ENCODE data around the gene CDCA4.

The CDCA4 gene

GRCh38 chr14:105006831-105007592 is 13.9 kb downstream of the CDCA4 start:
- no peak overlapping the region for H3K4me3 Mint-ChIP-seq
- H3K27ac Mint-ChIP-seq: no peak overlapping the region
- H3K9me3 Mint-ChIP-seq: no peaks in the 10 kb centered on the region
- peaks cover 4% of the 10 kb centered on the region for H3K4me1 Mint-ChIP-seq
- ATAC-seq (ENCODE audit: low read depth) (no peak), DNase-seq (ENCODE audit: low spot score in 2 of 2) (no peak)
- H3K36me3 Mint-ChIP-seq: no peaks in the 10 kb centered on the region
- H3K27me3 Mint-ChIP-seq: no peaks in the 10 kb centered on the region

GRCh38 chr14:105005929-105006830 is 14.7 kb downstream of the CDCA4 start:
- H3K4me3 Mint-ChIP-seq: no peak overlapping the region
- no peak for ATAC-seq (ENCODE audit: low read depth)
- no peaks in the 10 kb centered on the region for H3K4me1 Mint-ChIP-seq
- H3K27me3 Mint-ChIP-seq: no peaks in the 10 kb centered on the region
- no peak for DNase-seq (ENCODE audit: low spot score in 2 of 2)
- no peaks in the 10 kb centered on the region for H3K9me3 Mint-ChIP-seq
- no peaks in the 10 kb centered on the region for H3K36me3 Mint-ChIP-seq
- no peak overlapping the region for H3K27ac Mint-ChIP-seq

GRCh38 chr14:105005329-105005928 is 15.5 kb downstream of the CDCA4 start:
- DNase-seq (ENCODE audit: low spot score in 2 of 2): no peak
- no peaks in the 10 kb centered on the region for H3K4me1 Mint-ChIP-seq
- ATAC-seq (ENCODE audit: low read depth): no peak

GRCh38 chr14:104999361-104999760 is 21.5 kb downstream of the CDCA4 start:
- no peak for ATAC-seq (ENCODE audit: low read depth)
- DNase-seq (ENCODE audit: low spot score in 2 of 2): no peak

More at GRCh38 chr14:105005329-105005928, 15.5 kb downstream of the CDCA4 start:
- Mint-ChIP-seq H3K27ac (no peak overlapping the region), H3K36me3 (no peaks in the 10 kb centered on the region), H3K4me3 (no peak overlapping the region), H3K27me3 (no peaks in the 10 kb centered on the region), H3K9me3 (no peaks in the 10 kb centered on the region)

GRCh38 chr14:104998801-104999200 is 22.1 kb downstream of the CDCA4 start:
- no peaks in the 10 kb centered on the region for H3K27me3 Mint-ChIP-seq
- ATAC-seq (ENCODE audit: low read depth): no peak
- no peak overlapping the region for H3K4me3 Mint-ChIP-seq
- H3K9me3 Mint-ChIP-seq: no peaks in the 10 kb centered on the region
- DNase-seq (ENCODE audit: low spot score in 2 of 2): no peak
- no peaks in the 10 kb centered on the region for H3K36me3 Mint-ChIP-seq
- no peak overlapping the region for H3K27ac Mint-ChIP-seq
- H3K4me1 Mint-ChIP-seq: no peaks in the 10 kb centered on the region

More at GRCh38 chr14:104999361-104999760, 21.5 kb downstream of the CDCA4 start:
- Mint-ChIP-seq H3K4me1 (no peaks in the 10 kb centered on the region), H3K36me3 (no peaks in the 10 kb centered on the region), H3K4me3 (no peak overlapping the region), H3K9me3 (no peaks in the 10 kb centered on the region), H3K27ac (no peak overlapping the region), H3K27me3 (no peaks in the 10 kb centered on the region)

GRCh38 chr14:104996483-104996882 is 24.4 kb downstream of the CDCA4 start:
- no peak for ATAC-seq (ENCODE audit: low read depth)
- H3K36me3 Mint-ChIP-seq: no peaks in the 10 kb centered on the region
- H3K4me3 Mint-ChIP-seq: no peak overlapping the region

GRCh38 chr14:104996032-104996431 is 24.9 kb downstream of the CDCA4 start:
- no peak for DNase-seq (ENCODE audit: low spot score in 2 of 2)
- no peak for ATAC-seq (ENCODE audit: low read depth)
- Mint-ChIP-seq H3K27ac (no peak overlapping the region), H3K4me3 (no peak overlapping the region), H3K9me3 (no peaks in the 10 kb centered on the region), H3K36me3 (no peaks in the 10 kb centered on the region), H3K27me3 (no peaks in the 10 kb centered on the region), H3K4me1 (no peaks in the 10 kb centered on the region)

More at GRCh38 chr14:104996483-104996882, 24.4 kb downstream of the CDCA4 start:
- no peaks in the 10 kb centered on the region for H3K27me3 Mint-ChIP-seq
- H3K4me1 Mint-ChIP-seq: no peaks in the 10 kb centered on the region
- no peak overlapping the region for H3K27ac Mint-ChIP-seq
- DNase-seq (ENCODE audit: low spot score in 2 of 2): no peak
- no peaks in the 10 kb centered on the region for H3K9me3 Mint-ChIP-seq

- Mint-ChIP-seq H3K27me3 (no peaks in the 10 kb centered on the region), H3K27ac (no peak overlapping the region)
These were observed 25.9 kb downstream of the CDCA4 start for GRCh38 chr14:104994978-104995377.

GRCh38 chr14:104993808-104994591 is 26.9 kb downstream of the CDCA4 start:
- ATAC-seq (ENCODE audit: low read depth): no peak
- Mint-ChIP-seq H3K9me3 (no peaks in the 10 kb centered on the region), H3K27ac (no peak overlapping the region), H3K4me3 (no peak overlapping the region), H3K27me3 (no peaks in the 10 kb centered on the region), H3K36me3 (no peaks in the 10 kb centered on the region), H3K4me1 (no peaks in the 10 kb centered on the region)
- no peak for DNase-seq (ENCODE audit: low spot score in 2 of 2)

More at GRCh38 chr14:104994978-104995377, 25.9 kb downstream of the CDCA4 start:
- ATAC-seq (ENCODE audit: low read depth) (no peak), DNase-seq (ENCODE audit: low spot score in 2 of 2) (no peak)
- Mint-ChIP-seq H3K9me3 (no peaks in the 10 kb centered on the region), H3K36me3 (no peaks in the 10 kb centered on the region), H3K4me1 (no peaks in the 10 kb centered on the region), H3K4me3 (no peak overlapping the region)

GRCh38 chr14:104993306-104993705 is 27.6 kb downstream of the CDCA4 start:
- H3K27ac Mint-ChIP-seq: no peak overlapping the region
- no peaks in the 10 kb centered on the region for H3K4me1 Mint-ChIP-seq
- no peaks in the 10 kb centered on the region for H3K27me3 Mint-ChIP-seq
- H3K36me3 Mint-ChIP-seq: no peaks in the 10 kb centered on the region
- no peaks in the 10 kb centered on the region for H3K9me3 Mint-ChIP-seq
- no peak overlapping the region for H3K4me3 Mint-ChIP-seq
- DNase-seq (ENCODE audit: low spot score in 2 of 2) (no peak), ATAC-seq (ENCODE audit: low read depth) (no peak)

GRCh38 chr14:104992501-104992900 is 28.4 kb downstream of the CDCA4 start:
- DNase-seq (ENCODE audit: low spot score in 2 of 2): no peak
- no peaks in the 10 kb centered on the region for H3K27me3 Mint-ChIP-seq
- H3K4me3 Mint-ChIP-seq: no peak overlapping the region
- no peak overlapping the region for H3K27ac Mint-ChIP-seq
- H3K4me1 Mint-ChIP-seq: no peaks in the 10 kb centered on the region
- ATAC-seq (ENCODE audit: low read depth): no peak
- H3K9me3 Mint-ChIP-seq: no peaks in the 10 kb centered on the region
- H3K36me3 Mint-ChIP-seq: no peaks in the 10 kb centered on the region

- Mint-ChIP-seq H3K4me3 (no peak overlapping the region), H3K27ac (no peak overlapping the region), H3K9me3 (no peaks in the 10 kb centered on the region), H3K36me3 (peaks cover 2% of the 10 kb centered on the region), H3K4me1 (peaks cover 3% of the 10 kb centered on the region), H3K27me3 (peaks cover 3% of the 10 kb centered on the region)
- DNase-seq (ENCODE audit: low spot score in 2 of 2): no peak
- ATAC-seq (ENCODE audit: low read depth): no peak
These were observed 29.0 kb downstream of the CDCA4 start for GRCh38 chr14:104991896-104992230.

- ATAC-seq (ENCODE audit: low read depth): no peak
- Mint-ChIP-seq H3K27ac (no peak overlapping the region), H3K4me3 (no peak overlapping the region), H3K4me1 (peaks cover 7% of the 10 kb centered on the region), H3K27me3 (peaks cover 3% of the 10 kb centered on the region), H3K36me3 (peaks cover 2% of the 10 kb centered on the region), H3K9me3 (no peaks in the 10 kb centered on the region)
- no peak for DNase-seq (ENCODE audit: low spot score in 2 of 2)
These were observed 31.0 kb downstream of the CDCA4 start for GRCh38 chr14:104989951-104990303.
